Measurements from ENCODE around the gene KIF1B. TPM values are rescaled to one million over a fixed set of nuclear protein-coding genes. Genes with fewer than 3 reads are reported as not detected.
A peak's percentile ranks its signal among the peaks of the same experiment; 100 is the strongest.

The KIF1B gene
- total RNA-seq, 1 donor from 2014 or later: 13.4 TPM

DNA sequence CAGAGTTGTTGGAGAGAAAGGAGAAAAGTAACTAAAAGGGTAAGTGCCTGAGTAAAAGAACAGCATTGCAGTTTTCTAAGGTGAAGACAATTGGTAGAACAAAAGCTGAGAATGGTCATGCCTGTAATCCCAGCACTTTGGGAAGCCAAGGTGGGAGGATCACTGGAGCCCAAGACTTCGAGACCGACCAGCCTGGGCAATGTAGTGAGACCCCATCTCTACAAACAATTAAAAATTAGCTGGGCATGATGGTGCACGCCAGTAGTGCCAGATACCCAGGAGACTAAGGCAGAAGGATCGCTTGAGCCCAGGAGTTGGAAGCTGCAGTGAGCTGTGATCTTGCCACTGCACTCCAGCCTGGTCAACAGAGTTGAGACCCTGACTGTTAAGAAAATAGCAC, 173.3 kb downstream of the KIF1B start:
- intact Hi-C loops (cut with DNase I): no loop called here
- no peak for TF ChIP-seq CTCF (IDR thresholded peaks at IDR 0.05)
- DNase-seq (ENCODE audit: low spot score in 2 of 2): no peak

GRCh38 chr1:10384219-10384618, 173.8 kb downstream of the KIF1B start:
- TF ChIP-seq CTCF (IDR thresholded peaks at IDR 0.05): no peak
- Histone ChIP-seq H3K27ac (no peak overlapping the region), H3K4me1 (peaks cover 0 to 6% of the 10 kb centered on the region in 2 donors), H3K36me3 (peaks cover 0 to 2% of the 10 kb centered on the region in 2 donors), H3K27me3 (no peaks in the 10 kb centered on the region), H3K9me3 (no peaks in the 10 kb centered on the region), H3K4me3 (no peak overlapping the region)
- DNase-seq (ENCODE audit: low spot score in 2 of 2): no peak
- intact Hi-C loops (cut with DNase I): no loop called here

More for the DNA sequence above, 173.3 kb downstream of the KIF1B start:
- Histone ChIP-seq H3K4me3 (no peak overlapping the region), H3K27ac (no peak overlapping the region), H3K4me1 (peaks cover 0 to 6% of the 10 kb centered on the region in 2 donors), H3K9me3 (no peaks in the 10 kb centered on the region), H3K27me3 (no peaks in the 10 kb centered on the region), H3K36me3 (peaks cover 0 to 8% of the 10 kb centered on the region in 2 donors)

DNA sequence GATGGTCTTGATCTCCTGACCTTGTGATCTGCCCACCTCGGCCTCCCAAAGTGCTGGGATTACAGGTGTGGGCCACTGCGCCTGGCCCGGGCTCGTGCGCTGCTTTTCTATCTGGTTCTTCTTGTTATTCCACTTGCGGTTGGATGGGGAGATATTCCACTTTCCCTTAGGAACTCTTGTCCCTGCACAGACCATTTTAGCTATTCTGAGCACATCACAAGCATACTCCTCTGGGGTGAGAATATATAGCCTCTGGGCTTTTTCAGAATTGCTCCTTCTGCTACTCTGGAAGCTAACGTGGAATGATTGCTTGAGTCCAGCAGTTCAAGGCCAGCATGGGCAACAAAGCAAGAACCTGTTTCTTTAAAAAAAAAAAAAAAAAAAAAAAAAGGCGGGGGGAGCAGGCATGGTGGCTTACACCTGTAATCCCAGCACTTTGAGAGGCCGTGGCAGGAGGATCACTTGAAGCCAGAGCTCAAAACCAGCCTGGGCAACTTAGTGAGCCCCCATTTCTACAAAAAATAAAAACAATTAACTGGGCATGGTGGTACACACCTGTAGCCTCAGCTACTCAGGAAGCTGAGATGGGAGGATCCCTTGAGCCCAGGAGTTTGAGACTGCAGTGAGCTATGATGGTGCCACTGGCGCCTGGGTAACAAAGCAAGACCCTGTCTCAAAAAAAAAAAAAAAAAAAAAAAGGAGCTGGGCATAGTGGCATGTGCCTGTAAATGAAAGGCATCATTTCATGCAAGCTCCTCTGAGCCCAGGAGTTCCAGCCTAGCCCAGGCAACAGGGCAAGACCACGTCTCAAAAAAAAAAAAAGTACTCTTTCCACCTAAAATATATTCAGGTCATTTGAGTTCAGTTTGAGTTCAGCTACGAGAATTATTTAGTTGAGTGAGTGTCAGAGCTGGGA, 176.6 kb downstream of the KIF1B start:
- intact Hi-C loops (cut with DNase I): no loop called here
- DNase-seq (ENCODE audit: low spot score in 2 of 2): no peak
- Histone ChIP-seq H3K4me1 (no peaks in the 10 kb centered on the region), H3K9me3 (no peaks in the 10 kb centered on the region), H3K36me3 (no peaks in the 10 kb centered on the region), H3K4me3 (peak overlapping the region in 1 of 2 donors; percentile 20), H3K27me3 (no peaks in the 10 kb centered on the region), H3K27ac (peak overlapping the region; percentile 19 to 63)
- TF ChIP-seq CTCF (IDR thresholded peaks at IDR 0.05): no peak

- peak overlapping the region in 1 of 2 donors; percentile 20 for H3K4me3 ChIP-seq
Measured at GRCh38 chr1:10387677-10388386, 177.5 kb downstream of the KIF1B start.

DNA sequence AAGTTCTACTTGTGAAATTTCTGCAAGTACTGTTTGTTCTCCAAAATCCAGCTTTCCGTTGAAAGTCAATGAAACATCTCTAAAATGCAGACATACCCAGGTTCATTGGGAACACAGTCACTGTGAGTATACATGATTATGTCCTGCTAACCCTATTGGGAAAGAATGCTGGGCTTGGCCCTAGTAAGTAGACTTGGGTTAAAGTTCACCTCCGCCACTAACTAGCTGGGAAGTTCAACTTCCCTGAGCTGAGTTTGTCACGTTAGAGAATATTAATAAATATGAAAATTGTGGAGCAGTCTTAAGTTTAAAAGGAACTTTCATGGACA, 178.0 kb downstream of the KIF1B start:
- Histone ChIP-seq H3K27me3 (no peaks in the 10 kb centered on the region), H3K9me3 (no peaks in the 10 kb centered on the region), H3K36me3 (no peaks in the 10 kb centered on the region), H3K4me3 (no peak overlapping the region), H3K4me1 (no peaks in the 10 kb centered on the region), H3K27ac (peak overlapping the region; percentile 42 to 63)
- no peak for TF ChIP-seq CTCF (IDR thresholded peaks at IDR 0.05)
- intact Hi-C loops (cut with DNase I): loop anchor here (1.0 kb wide), 1 partner anchor 10 kb away; no protein-coding TSS in a partner anchor
- DNase-seq (ENCODE audit: low spot score in 2 of 2): no peak

More at GRCh38 chr1:10387677-10388386, 177.5 kb downstream of the KIF1B start:
- Histone ChIP-seq H3K27me3 (no peaks in the 10 kb centered on the region), H3K36me3 (no peaks in the 10 kb centered on the region), H3K27ac (peak overlapping the region; percentile 42 to 63), H3K4me1 (no peaks in the 10 kb centered on the region), H3K9me3 (no peaks in the 10 kb centered on the region)
- peak in 1 of 3 experiments; percentile 10 for TF ChIP-seq CTCF (IDR thresholded peaks at IDR 0.05)
- intact Hi-C loops (cut with DNase I): loop anchor here (1.0 kb wide), 1 partner anchor 10 kb away; no protein-coding TSS in a partner anchor
- no peak for DNase-seq (ENCODE audit: low spot score in 2 of 2)

All from ascending aorta (tissue), 2 donors.